ENCODE results near the gene GART.

DNA sequence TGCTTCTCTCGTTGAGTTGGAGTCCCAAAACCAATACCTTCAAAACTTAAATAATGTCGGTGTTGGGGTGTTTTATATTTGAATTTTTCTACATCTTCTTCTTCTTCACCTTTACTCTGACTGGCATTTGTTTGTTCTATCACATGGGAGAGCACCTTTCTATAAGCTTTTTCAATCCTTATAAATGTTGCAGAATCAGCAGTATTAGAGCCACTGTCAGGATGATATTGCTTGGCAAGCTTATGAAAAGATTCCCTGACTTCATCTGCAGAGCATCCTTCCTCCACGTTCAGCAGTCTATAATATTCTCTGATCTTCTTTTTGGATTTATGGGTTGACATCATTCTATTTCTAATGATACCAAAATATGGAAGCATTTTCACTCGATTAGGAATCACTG lies 53.0 kb downstream of the GART start:
- TF ChIP-seq POLR2AphosphoS5 (IDR thresholded peaks at IDR 0.05; ENCODE audit: low read depth) (no peak), CTCF (IDR thresholded peaks at IDR 0.05; ENCODE audit: insufficient read depth, low read length) (no peak), SPI1 (IDR thresholded peaks at IDR 0.05; ENCODE audit: borderline replicate concordance, low read depth) (no peak)

All from HL-60 (cell line).